ENCODE measurements around the gene C2orf68. TPM values are rescaled to one million over a fixed set of nuclear protein-coding genes. Genes with fewer than 3 reads are reported as not detected.

Gene C2orf68
- total and polyA plus RNA-seq, 2 of the 8 experiments (the other 6 are each of a cell fraction or from before 2014, with no cell fraction given), result 46.3 to 49.4 TPM

Small RNAs within 50 kb of the gene (small RNA-seq; reads per million reads assigned to genes)
- gene RN7SL126P (ENCODE audit: insufficient read depth), result not detected

Other genes with a start within 250 kb of the C2orf68 start
- 78.6 and 80.5 TPM in 2 replicates for gene CAPG, start 201.7 kb downstream of the C2orf68 start, total RNA-seq (2021; fragmentation: NEBNext Ultra II Directional; extraction: Animal tissue kit (Norgen Biotek cat#: 25700))
- gene CAPG, start 201.7 kb downstream of the C2orf68 start, polyA plus RNA-seq (2011; rRNA removed), result 89.0 and 114 TPM in 2 replicates
- gene SH2D6, start 193.4 kb downstream of the C2orf68 start, total RNA-seq (2021; fragmentation: NEBNext Ultra II Directional; extraction: Animal tissue kit (Norgen Biotek cat#: 25700)), result 1.3 TPM in 1 of 2 replicates, not detected in the other
- 0.17 and 0.42 TPM in 2 replicates for gene SH2D6, start 193.4 kb downstream of the C2orf68 start, polyA plus RNA-seq (2011; rRNA removed)
- gene MAT2A, start 72.9 kb downstream of the C2orf68 start, total RNA-seq (2021; fragmentation: NEBNext Ultra II Directional; extraction: Animal tissue kit (Norgen Biotek cat#: 25700)), result 297 and 307 TPM in 2 replicates
- gene MAT2A, start 72.9 kb downstream of the C2orf68 start, polyA plus RNA-seq (2011; rRNA removed), result 186 and 255 TPM in 2 replicates
- gene GGCX, start 50.6 kb downstream of the C2orf68 start, total RNA-seq (2021; fragmentation: NEBNext Ultra II Directional; extraction: Animal tissue kit (Norgen Biotek cat#: 25700)), result 33.8 and 36.1 TPM in 2 replicates
- gene GGCX, start 50.6 kb downstream of the C2orf68 start, polyA plus RNA-seq (2011; rRNA removed), result 29.4 and 47.8 TPM in 2 replicates
- 34.4 and 38.1 TPM in 2 replicates for gene VAMP8, start 34.5 kb downstream of the C2orf68 start, total RNA-seq (2021; fragmentation: NEBNext Ultra II Directional; extraction: Animal tissue kit (Norgen Biotek cat#: 25700))
- 55.2 and 69.7 TPM in 2 replicates for gene VAMP8, start 34.5 kb downstream of the C2orf68 start, polyA plus RNA-seq (2011; rRNA removed)
- 4.7 and 5.2 TPM in 2 replicates for gene VAMP5, start 27.6 kb downstream of the C2orf68 start, total RNA-seq (2021; fragmentation: NEBNext Ultra II Directional; extraction: Animal tissue kit (Norgen Biotek cat#: 25700))
- 13.4 and 14.2 TPM in 2 replicates for gene VAMP5, start 27.6 kb downstream of the C2orf68 start, polyA plus RNA-seq (2011; rRNA removed)
- gene RNF181, start 16.3 kb downstream of the C2orf68 start, total RNA-seq (2021; fragmentation: NEBNext Ultra II Directional; extraction: Animal tissue kit (Norgen Biotek cat#: 25700)), result 97.2 and 99.5 TPM in 2 replicates
- gene RNF181, start 16.3 kb downstream of the C2orf68 start, polyA plus RNA-seq (2011; rRNA removed), result 398 and 514 TPM in 2 replicates
- gene TMEM150A, start 9.4 kb downstream of the C2orf68 start, total RNA-seq (2021; fragmentation: NEBNext Ultra II Directional; extraction: Animal tissue kit (Norgen Biotek cat#: 25700)), result 19.8 and 22.4 TPM in 2 replicates
- 29.9 and 42.6 TPM in 2 replicates for gene TMEM150A, start 9.4 kb downstream of the C2orf68 start, polyA plus RNA-seq (2011; rRNA removed)
- 86.2 and 90.4 TPM in 2 replicates for gene USP39, start 4.1 kb upstream of the C2orf68 start, total RNA-seq (2021; fragmentation: NEBNext Ultra II Directional; extraction: Animal tissue kit (Norgen Biotek cat#: 25700))
- gene USP39, start 4.1 kb upstream of the C2orf68 start, polyA plus RNA-seq (2011; rRNA removed), result 76.3 and 81.5 TPM in 2 replicates
- gene SFTPB, start 56.1 kb upstream of the C2orf68 start, total RNA-seq (2021; fragmentation: NEBNext Ultra II Directional; extraction: Animal tissue kit (Norgen Biotek cat#: 25700)), result not detected in 2 replicates
- gene SFTPB, start 56.1 kb upstream of the C2orf68 start, polyA plus RNA-seq (2011; rRNA removed), result not detected in 2 replicates
- gene GNLY, start 82.3 kb upstream of the C2orf68 start, total RNA-seq (2021; fragmentation: NEBNext Ultra II Directional; extraction: Animal tissue kit (Norgen Biotek cat#: 25700)), result not detected in 2 replicates
- 0.03 TPM in 1 of 2 replicates, not detected in the other for gene GNLY, start 82.3 kb upstream of the C2orf68 start, polyA plus RNA-seq (2011; rRNA removed)
- 0.50 and 0.54 TPM in 2 replicates for gene ATOH8, start 141.9 kb upstream of the C2orf68 start, total RNA-seq (2021; fragmentation: NEBNext Ultra II Directional; extraction: Animal tissue kit (Norgen Biotek cat#: 25700))
- gene ATOH8, start 141.9 kb upstream of the C2orf68 start, polyA plus RNA-seq (2011; rRNA removed), result 0.53 and 0.74 TPM in 2 replicates